Transverse colon (tissue), 3 donors: ENCODE data around the gene ZNF414.

Experiments
- CTCF ChIP-seq, 5 experiments: fragments of 200-600 bp in 3 of 5; fragments of 450-650 bp in 2 of 5; sonication (generic) in 3 of 5; IDR thresholded peaks; 1 replicate in 2 of 5; 2 replicates in 3 of 5; pipeline ENCODE4 v1.5.1; 2016 to 2017; ENCODE audit warnings: antibody characterized with exemption in 5 of 5, inconsistent platforms in 3 of 5, mild to moderate bottlenecking in 2 of 5, moderate library complexity in 1 of 5
- POLR2A ChIP-seq: fragments of 450-650 bp; IDR thresholded peaks from one replicate; pipeline ENCODE4 v1.6.1; 2016; ENCODE audit warnings: antibody characterized with exemption, mild to moderate bottlenecking, moderate library complexity

GRCh38 chr19:8494158-8494557, 19.8 kb downstream of the ZNF414 start:
- TF ChIP-seq POLR2A (no peak), CTCF (IDR thresholded peaks at IDR 0.05) (no peak)
